Measurements from ENCODE around the gene RAB3D. TPM values are rescaled to one million over a fixed set of nuclear protein-coding genes. Genes with fewer than 3 reads are reported as not detected.

Gene RAB3D
- total and polyA plus RNA-seq, 2 of the 4 experiments (the other 2 are of a cell fraction), result 4.8 to 5.5 TPM

GRCh38 chr19:11295180-11295579, 44.3 kb downstream of the RAB3D start:
- no peak overlapping the region for H3K14ac ChIP-seq (replicated peaks; ENCODE audit: low read depth, low read length)
- no peak for TF ChIP-seq RAD21 (IDR thresholded peaks at IDR 0.05; ENCODE audit: low read length)
- TF ChIP-seq MAFK (IDR thresholded peaks at IDR 0.05; ENCODE audit: low read depth, low read length), result no peak
- no peak for TF ChIP-seq MXI1 (IDR thresholded peaks at IDR 0.05; ENCODE audit: borderline replicate concordance, low read depth, low read length)
- TF ChIP-seq CEBPB (IDR thresholded peaks at IDR 0.05; ENCODE audit: low read depth, low read length), result no peak
- TF ChIP-seq, protein P1, sequence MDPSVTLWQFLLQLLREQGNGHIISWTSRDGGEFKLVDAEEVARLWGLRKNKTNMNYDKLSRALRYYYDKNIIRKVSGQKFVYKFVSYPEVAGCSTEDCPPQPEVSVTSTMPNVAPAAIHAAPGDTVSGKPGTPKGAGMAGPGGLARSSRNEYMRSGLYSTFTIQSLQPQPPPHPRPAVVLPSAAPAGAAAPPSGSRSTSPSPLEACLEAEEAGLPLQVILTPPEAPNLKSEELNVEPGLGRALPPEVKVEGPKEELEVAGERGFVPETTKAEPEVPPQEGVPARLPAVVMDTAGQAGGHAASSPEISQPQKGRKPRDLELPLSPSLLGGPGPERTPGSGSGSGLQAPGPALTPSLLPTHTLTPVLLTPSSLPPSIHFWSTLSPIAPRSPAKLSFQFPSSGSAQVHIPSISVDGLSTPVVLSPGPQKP (IDR thresholded peaks at IDR 0.05; ENCODE audit: borderline replicate concordance, low read depth, low read length), result no peak
- no peak for TF ChIP-seq RCOR1 (IDR thresholded peaks at IDR 0.05; ENCODE audit: insufficient replicate concordance, low read length)
- TF ChIP-seq MAZ (IDR thresholded peaks at IDR 0.05; ENCODE audit: borderline replicate concordance, low read depth, low read length), result no peak
- TF ChIP-seq FOS (IDR thresholded peaks at IDR 0.05; ENCODE audit: low read depth, low read length), result no peak
- CTCF ChIA-PET, result interaction anchor here (0.5 kb wide), 1 partner anchor 40 kb away, joined by 3 read pairs; no protein-coding TSS in a partner anchor
- POLR2A ChIA-PET (ENCODE audit: unreplicated experiment), result no interaction called here
- in situ Hi-C loops (cut with MboI; ENCODE audit: low sequenced_read_pairs), result loop anchor here (10.0 kb wide), 1 partner anchor 180 kb away; no protein-coding TSS in a partner anchor
- H2AK9ac ChIP-seq (replicated peaks; ENCODE audit: low read depth, low read length, poor library complexity), result no peak overlapping the region
- no peak overlapping the region for H3K4ac ChIP-seq (ENCODE audit: low read depth, low read length)
- dilution Hi-C loops (cut with HindIII; ENCODE audit: low sequenced_read_pairs, unreplicated experiment), result no loop called here
- H3K4me2 ChIP-seq (ENCODE audit: low read depth, low read length), result no peak overlapping the region
- intact Hi-C loops (cut with micrococcal nuclease), result loop anchor here (2.0 kb wide), 1 partner anchor 44 kb away; the partner anchor contains the start of gene RAB3D
- H3K27ac ChIP-seq (ENCODE audit: insufficient read depth, low read length), result no peak overlapping the region
- DNase-seq (no peak), ATAC-seq (ENCODE audit: low read depth) (no peak)
- no peak overlapping the region for H2BK15ac ChIP-seq (ENCODE audit: low read depth, low read length)
- WGBS, 2 experiments (ENCODE audit: extremely low coverage in 2 of 2, insufficient read length in 1 of 2), result 80% methylated on average over 1 of the region's 4 CpGs; no CpG with 5 or more reads in 1 of the 2 experiments
- H3K79me1 ChIP-seq (ENCODE audit: low read depth in 1 of 2, low read length in 2 of 2), result no peaks in the 10 kb centered on the region
- no TSS peak for BruUV-seq (replicated peaks)
- H3K4me3 ChIP-seq (ENCODE audit: insufficient read depth, low read depth, low read length), result no peak overlapping the region
- H4K5ac ChIP-seq (ENCODE audit: low read depth, low read length), result no peak overlapping the region
- 0 out of 2 replicates have a peak, but pooled peaks cover 3% of the 10 kb centered on the region for H3K9me1 ChIP-seq (ENCODE audit: insufficient read depth, low read length)
- no peaks in the 10 kb centered on the region for H3K36me3 ChIP-seq (ENCODE audit: control insufficient read depth, insufficient read depth, low read length)
- no peak overlapping the region for H2AFZ ChIP-seq (replicated peaks; ENCODE audit: low read length, poor library complexity)
- H3K18ac ChIP-seq (ENCODE audit: low read depth, low read length), result no peak overlapping the region
- no peak overlapping the region for H3K9ac ChIP-seq (ENCODE audit: low read depth, low read length)
- no peaks in the 10 kb centered on the region for H4K20me1 ChIP-seq (ENCODE audit: insufficient read depth, low read length)
- H2BK5ac ChIP-seq (ENCODE audit: low read depth, low read length, poor library complexity, severe bottlenecking), result no peak overlapping the region
- H2AK5ac ChIP-seq (ENCODE audit: low read depth, low read length), result no peak overlapping the region
- H4K91ac ChIP-seq (ENCODE audit: insufficient read depth, low read depth, low read length), result no peak overlapping the region
- peaks cover 8% of the 10 kb centered on the region; the same call in 1 of the 2 replicates for H3K27me3 ChIP-seq (ENCODE audit: control insufficient read depth, insufficient read depth, low read length)
- H3K4me1 ChIP-seq (ENCODE audit: control insufficient read depth, insufficient read depth, low read length), result 0 out of 2 replicates have a peak, but pooled peaks cover 1% of the 10 kb centered on the region
- H3K23ac ChIP-seq (ENCODE audit: low read depth, low read length), result no peak overlapping the region
- H3K56ac ChIP-seq (ENCODE audit: extremely low read depth, insufficient read depth, low read length), result no peak overlapping the region
- no peak overlapping the region for H2BK120ac ChIP-seq (ENCODE audit: low read depth, low read length)
- no peak overlapping the region for H2BK20ac ChIP-seq (ENCODE audit: low read depth, low read length)
- no peak overlapping the region for H4K8ac ChIP-seq (ENCODE audit: low read depth in 2 of 2, low read length in 2 of 2)
- no peaks in the 10 kb centered on the region for H3K9me3 ChIP-seq (ENCODE audit: control insufficient read depth, insufficient read depth, low read length)
